Skeletal muscle satellite cell (primary cell): ENCODE measurements around the gene MPZL3. TPM values are rescaled to one million over a fixed set of nuclear protein-coding genes. Genes with fewer than 3 reads are reported as not detected.

Experiments
- H3K27me3 ChIP-seq: 2 replicates; pipeline ENCODE4 v1.7.0; 2013; ENCODE audit warnings: low read length; ENCODE audit not compliant: control insufficient read depth, insufficient read depth
- H3K36me3 ChIP-seq: 2 replicates; pipeline ENCODE4 v1.7.0; 2013; ENCODE audit warnings: mild to moderate bottlenecking, control low read depth, low read length; ENCODE audit not compliant: insufficient read depth
- H3K4me1 ChIP-seq: 2 replicates; pipeline ENCODE4 v1.7.0; 2013; ENCODE audit warnings: low read length; ENCODE audit not compliant: control insufficient read depth, insufficient read depth
- H3K4me2 ChIP-seq: 2 replicates; pipeline ENCODE4 v1.7.0; 2013; ENCODE audit warnings: mild to moderate bottlenecking, low read length
- H3K4me3 ChIP-seq: 2 replicates; pipeline ENCODE4 v1.7.0; 2013; ENCODE audit warnings: low read length
- H3K9ac ChIP-seq: 2 replicates; pipeline ENCODE4 v1.7.0; 2013; ENCODE audit warnings: mild to moderate bottlenecking, low read depth, low read length, moderate library complexity
- H3K9me3 ChIP-seq: replicated peaks from 2 replicates; pipeline ENCODE4 v1.7.0; 2013; ENCODE audit warnings: mild to moderate bottlenecking, control low read depth, low read length
- total RNA-seq: library from RNA; depleted of rRNA; stranded (reverse); fragments of >200 nt; gene quantifications from 2 replicates; pipeline ENCODE4 v1.2.3, GENCODE V29; 2012; rRNA removed

Gene MPZL3, protein sequence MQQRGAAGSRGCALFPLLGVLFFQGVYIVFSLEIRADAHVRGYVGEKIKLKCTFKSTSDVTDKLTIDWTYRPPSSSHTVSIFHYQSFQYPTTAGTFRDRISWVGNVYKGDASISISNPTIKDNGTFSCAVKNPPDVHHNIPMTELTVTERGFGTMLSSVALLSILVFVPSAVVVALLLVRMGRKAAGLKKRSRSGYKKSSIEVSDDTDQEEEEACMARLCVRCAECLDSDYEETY
- total RNA-seq, result 0.22 and 0.25 TPM in 2 replicates

- H3K27me3 ChIP-seq, result peaks cover 9% of the 10 kb centered on the region
- H3K9me3 ChIP-seq, result no peaks in the 10 kb centered on the region
- H3K4me1 ChIP-seq, result no peaks in the 10 kb centered on the region
- peak within 1 kb of the TSS; percentile 76 for H3K4me3 ChIP-seq
- no peaks in the 10 kb centered on the region for H3K36me3 ChIP-seq
- H3K4me2 ChIP-seq, result peak within 1 kb of the TSS; percentile 80
- H3K9ac ChIP-seq, result peak within 1 kb of the TSS; percentile 10
Measured at GRCh38 chr11:118251858-118252652, at the start of gene MPZL3. Gene MPZL3 (minus strand): TSS chr11:118252365. CDS start chr11:118252294, 71 bp downstream.

- no peak overlapping the region for H3K4me2 ChIP-seq
- no peaks in the 10 kb centered on the region for H3K9me3 ChIP-seq
- H3K36me3 ChIP-seq, result no peaks in the 10 kb centered on the region
- no peak overlapping the region for H3K9ac ChIP-seq
- peaks cover 32% of the 10 kb centered on the region for H3K27me3 ChIP-seq
- no peak overlapping the region for H3K4me3 ChIP-seq
- no peaks in the 10 kb centered on the region for H3K4me1 ChIP-seq
Measured at GRCh38 chr11:118301600-118302195, 49.5 kb upstream of the MPZL3 start.

DNA sequence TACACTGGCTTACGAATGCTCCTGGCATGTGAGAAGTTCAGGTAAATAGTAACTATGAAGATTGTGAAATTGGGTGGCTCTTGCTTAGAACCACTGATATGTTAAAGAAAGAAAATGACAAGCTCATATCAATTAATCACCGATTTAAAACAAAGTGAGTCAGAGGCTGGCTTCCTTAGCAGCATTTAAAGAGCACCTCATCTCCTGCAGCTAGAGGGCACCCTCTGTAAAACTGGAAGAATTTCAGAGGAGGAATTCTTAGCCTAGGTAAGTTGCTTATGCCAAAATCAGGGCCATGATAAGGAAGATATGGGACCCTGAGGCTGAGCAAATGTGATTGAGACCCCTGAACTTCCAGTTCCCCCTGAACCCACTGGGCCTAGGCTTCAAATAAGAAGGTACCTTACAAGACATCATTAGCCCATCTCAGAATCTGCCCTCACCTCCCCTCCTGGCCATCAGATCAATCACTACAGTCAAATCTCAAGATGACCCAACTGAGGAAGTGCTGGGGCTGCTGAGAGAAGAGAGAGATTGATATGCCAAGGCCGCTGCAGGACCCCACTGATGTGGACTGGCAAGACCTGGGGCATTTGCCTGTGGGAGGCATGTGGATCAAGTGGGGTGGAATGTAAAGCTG lies 43.8 kb upstream of the MPZL3 start:
- peaks cover 29% of the 10 kb centered on the region for H3K27me3 ChIP-seq
- no peak overlapping the region for H3K9ac ChIP-seq
- no peak overlapping the region for H3K4me3 ChIP-seq
- H3K9me3 ChIP-seq, result no peaks in the 10 kb centered on the region
- H3K36me3 ChIP-seq, result no peaks in the 10 kb centered on the region
- H3K4me1 ChIP-seq, result no peaks in the 10 kb centered on the region
- no peak overlapping the region for H3K4me2 ChIP-seq

DNA sequence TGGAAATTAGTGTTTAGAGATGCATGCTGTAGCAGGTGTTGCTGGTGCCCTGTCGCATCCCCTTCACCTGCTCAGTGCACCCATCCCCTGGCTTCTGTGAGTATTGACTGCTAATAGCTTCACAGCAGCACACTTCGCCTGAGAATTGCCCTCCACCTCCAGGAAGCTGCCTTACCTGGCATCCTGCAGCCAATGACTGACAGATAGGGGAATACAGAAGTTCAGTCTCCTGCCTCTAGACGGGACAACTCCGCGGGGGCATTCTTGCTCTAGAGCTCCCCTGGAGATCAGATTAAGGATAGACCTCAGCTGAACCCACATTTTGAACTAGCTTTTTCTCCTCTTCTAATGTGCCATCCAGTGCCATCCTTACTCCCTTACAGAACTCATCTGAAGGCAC lies 43.0 kb upstream of the MPZL3 start:
- Histone ChIP-seq H3K4me2 (no peak overlapping the region), H3K9me3 (no peaks in the 10 kb centered on the region), H3K27me3 (peaks cover 27% of the 10 kb centered on the region), H3K9ac (no peak overlapping the region), H3K4me1 (no peaks in the 10 kb centered on the region), H3K36me3 (no peaks in the 10 kb centered on the region), H3K4me3 (no peak overlapping the region)

GRCh38 chr11:118294053-118294452 lies 41.9 kb upstream of the MPZL3 start:
- no peaks in the 10 kb centered on the region for H3K9me3 ChIP-seq
- no peaks in the 10 kb centered on the region for H3K4me1 ChIP-seq
- no peaks in the 10 kb centered on the region for H3K36me3 ChIP-seq
- H3K4me3 ChIP-seq, result no peak overlapping the region
- no peak overlapping the region for H3K4me2 ChIP-seq
- no peak overlapping the region for H3K9ac ChIP-seq
- H3K27me3 ChIP-seq, result peaks cover 27% of the 10 kb centered on the region

- no peak overlapping the region for H3K4me3 ChIP-seq
- no peak overlapping the region for H3K9ac ChIP-seq
- H3K9me3 ChIP-seq, result no peaks in the 10 kb centered on the region
- H3K4me2 ChIP-seq, result no peak overlapping the region
- peaks cover 29% of the 10 kb centered on the region for H3K27me3 ChIP-seq
- H3K4me1 ChIP-seq, result no peaks in the 10 kb centered on the region
- H3K36me3 ChIP-seq, result no peaks in the 10 kb centered on the region
Measured at GRCh38 chr11:118291477-118292135, 39.4 kb upstream of the MPZL3 start.

DNA sequence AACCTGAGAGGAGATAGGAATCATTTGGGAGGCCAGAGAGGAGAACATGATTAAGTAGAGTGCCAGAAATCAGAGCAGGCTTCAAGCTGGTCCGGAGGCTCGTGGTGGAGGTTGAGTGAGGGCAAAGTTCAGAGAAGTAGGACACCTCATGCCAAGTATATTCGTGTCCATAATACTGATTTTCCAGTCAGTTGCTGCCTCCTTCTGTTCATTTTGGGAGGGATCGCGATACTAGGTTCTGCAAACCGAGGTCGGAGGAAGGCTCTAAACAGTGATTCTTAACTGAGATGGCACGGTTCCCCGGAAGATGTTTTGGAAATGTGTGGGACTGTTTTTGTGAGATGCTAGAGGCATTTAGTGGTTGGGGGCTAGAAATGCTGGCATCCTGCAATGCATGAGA lies 38.8 kb upstream of the MPZL3 start:
- H3K4me2 ChIP-seq, result no peak overlapping the region
- peaks cover 29% of the 10 kb centered on the region for H3K27me3 ChIP-seq
- no peak overlapping the region for H3K4me3 ChIP-seq
- no peaks in the 10 kb centered on the region for H3K4me1 ChIP-seq
- H3K36me3 ChIP-seq, result no peaks in the 10 kb centered on the region
- no peak overlapping the region for H3K9ac ChIP-seq
- H3K9me3 ChIP-seq, result no peaks in the 10 kb centered on the region

DNA sequence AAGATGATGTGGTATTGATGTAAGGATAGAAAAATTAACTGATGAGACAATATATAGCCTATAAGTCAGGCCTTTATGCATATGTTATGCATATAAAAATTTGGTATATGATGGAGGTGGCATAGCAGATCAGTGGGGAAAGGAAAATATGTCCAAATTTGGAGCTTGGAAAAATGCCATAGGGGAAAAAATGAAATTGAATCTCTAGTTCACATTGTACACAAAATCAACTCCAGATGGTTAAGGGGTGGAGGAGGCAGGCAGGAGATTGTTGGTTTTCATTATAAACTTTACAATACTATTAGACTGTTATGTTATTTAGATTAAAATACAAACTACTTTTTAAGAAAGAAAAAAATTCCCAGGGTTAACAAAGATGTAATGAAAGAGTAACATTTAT lies 37.2 kb upstream of the MPZL3 start:
- H3K27me3 ChIP-seq, result peaks cover 26% of the 10 kb centered on the region
- no peak overlapping the region for H3K9ac ChIP-seq
- H3K4me3 ChIP-seq, result no peak overlapping the region
- H3K9me3 ChIP-seq, result no peaks in the 10 kb centered on the region
- no peaks in the 10 kb centered on the region for H3K4me1 ChIP-seq
- H3K36me3 ChIP-seq, result no peaks in the 10 kb centered on the region
- no peak overlapping the region for H3K4me2 ChIP-seq

- Histone ChIP-seq H3K9ac (no peak overlapping the region), H3K27me3 (peaks cover 32% of the 10 kb centered on the region), H3K36me3 (no peaks in the 10 kb centered on the region), H3K4me3 (no peak overlapping the region), H3K4me1 (no peaks in the 10 kb centered on the region), H3K9me3 (no peaks in the 10 kb centered on the region), H3K4me2 (no peak overlapping the region)
Measured at GRCh38 chr11:118287006-118287405, 34.8 kb upstream of the MPZL3 start.

DNA sequence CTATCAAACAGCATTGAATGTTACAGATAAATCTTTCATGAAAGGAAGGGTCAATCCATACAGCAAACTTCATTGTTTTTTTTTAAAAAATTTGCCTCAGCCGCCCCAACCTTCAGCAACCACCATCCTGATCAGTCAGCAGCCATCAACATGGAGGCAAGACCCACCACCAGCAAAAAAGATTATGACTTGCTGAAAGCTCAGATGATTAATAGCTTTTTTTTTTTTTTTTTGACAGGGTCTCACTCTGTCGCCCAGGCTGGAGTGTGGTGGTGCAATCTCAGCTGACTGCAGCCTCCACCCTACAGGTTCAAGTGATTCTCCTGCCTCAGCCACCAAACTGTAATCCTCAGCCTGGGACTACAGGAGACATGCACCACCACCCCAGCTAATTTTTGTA lies 34.4 kb upstream of the MPZL3 start:
- Histone ChIP-seq H3K36me3 (no peaks in the 10 kb centered on the region), H3K4me2 (no peak overlapping the region), H3K9me3 (no peaks in the 10 kb centered on the region), H3K4me3 (no peak overlapping the region), H3K27me3 (peaks cover 28% of the 10 kb centered on the region), H3K9ac (no peak overlapping the region), H3K4me1 (no peaks in the 10 kb centered on the region)

DNA sequence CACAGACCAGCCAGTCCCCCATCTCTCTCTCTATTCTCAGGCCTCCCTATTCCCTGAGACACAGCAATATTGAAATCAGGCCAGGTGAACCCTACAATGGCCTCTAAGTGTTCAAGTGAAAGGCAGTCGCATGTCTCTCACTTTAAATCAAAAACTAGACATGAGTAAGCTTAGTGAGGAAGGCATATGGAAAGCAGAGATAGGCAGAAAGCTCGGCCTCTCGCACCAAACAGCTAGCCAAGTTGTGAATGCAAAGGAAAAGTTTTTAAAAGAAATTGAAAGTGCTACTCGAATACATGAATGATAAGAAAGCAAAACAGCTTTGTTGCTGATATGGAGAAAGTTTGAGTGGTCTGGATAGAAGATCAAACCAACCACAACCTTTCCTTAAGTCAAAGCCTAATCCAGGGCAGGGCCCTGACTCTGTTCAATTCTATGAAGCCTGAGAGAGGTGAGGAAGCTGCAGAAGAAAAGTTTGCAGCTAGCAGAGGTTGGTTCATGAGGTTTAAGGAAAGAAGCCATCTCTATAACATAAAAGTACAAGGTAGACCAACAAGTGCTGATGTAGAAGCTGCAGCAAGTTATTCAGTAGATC lies 31.7 kb upstream of the MPZL3 start:
- no peaks in the 10 kb centered on the region for H3K4me1 ChIP-seq
- H3K4me3 ChIP-seq, result no peak overlapping the region
- no peak overlapping the region for H3K4me2 ChIP-seq
- no peaks in the 10 kb centered on the region for H3K9me3 ChIP-seq
- peaks cover 20% of the 10 kb centered on the region for H3K27me3 ChIP-seq
- H3K36me3 ChIP-seq, result no peaks in the 10 kb centered on the region
- no peak overlapping the region for H3K9ac ChIP-seq
